ENCODE data around the gene EMILIN1. TPM values are rescaled to one million over a fixed set of nuclear protein-coding genes. Genes with fewer than 3 reads are reported as not detected.

Gene EMILIN1
- 17.4 TPM for total RNA-seq
- long read RNA-seq: 0 reads

DNA sequence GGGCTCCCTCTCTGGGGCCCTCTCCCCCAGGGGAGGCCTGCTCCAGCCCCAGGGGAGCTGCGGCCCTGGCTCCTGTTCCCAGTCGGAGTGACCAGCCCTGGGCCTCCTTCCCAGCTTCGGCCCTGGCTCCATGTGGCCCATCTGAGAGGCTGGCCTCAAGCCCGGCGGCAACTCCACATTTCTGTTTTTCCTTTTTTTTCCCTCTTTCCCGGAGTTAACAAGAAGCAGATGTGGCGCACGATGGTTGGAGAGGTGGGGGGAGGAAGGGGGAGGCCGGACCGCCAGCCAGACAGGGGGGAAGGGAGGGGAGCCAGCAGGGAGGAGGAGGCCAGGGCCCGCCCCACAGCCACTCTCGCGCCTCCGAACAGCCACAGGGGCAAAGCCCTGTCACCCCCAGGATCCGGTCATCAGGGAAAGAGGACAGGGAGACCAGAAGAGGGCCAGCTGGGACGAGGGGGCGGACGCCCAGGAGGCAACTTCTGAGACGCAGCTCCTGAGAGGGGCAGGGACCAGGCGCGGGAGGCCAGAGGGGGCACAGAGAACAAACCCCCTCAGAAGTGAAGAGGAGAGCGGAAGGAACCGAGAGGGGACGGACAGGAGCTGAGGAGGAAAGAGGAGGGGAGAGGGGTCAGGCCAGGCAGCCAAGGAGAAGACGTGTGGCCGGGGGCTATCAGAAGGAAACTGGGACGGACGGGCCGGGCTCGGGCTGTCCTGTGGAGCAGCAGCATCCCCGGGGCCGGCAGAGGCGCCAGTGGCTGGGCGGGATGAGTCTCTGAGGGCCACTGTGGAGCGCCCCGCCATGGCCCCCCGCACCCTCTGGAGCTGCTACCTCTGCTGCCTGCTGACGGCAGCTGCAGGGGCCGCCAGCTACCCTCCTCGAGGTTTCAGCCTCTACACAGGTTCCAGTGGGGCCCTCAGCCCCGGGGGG, at the start of gene EMILIN1:
Gene EMILIN1, plus strand, starts transcription at position 349 of the 928 bp plus-strand sequence. Its CDS starts 451 bp downstream, at position 800.
- intact Hi-C loops (cut with DNase I): no loop called here
- DNase-seq: peak; percentile 90

DNA sequence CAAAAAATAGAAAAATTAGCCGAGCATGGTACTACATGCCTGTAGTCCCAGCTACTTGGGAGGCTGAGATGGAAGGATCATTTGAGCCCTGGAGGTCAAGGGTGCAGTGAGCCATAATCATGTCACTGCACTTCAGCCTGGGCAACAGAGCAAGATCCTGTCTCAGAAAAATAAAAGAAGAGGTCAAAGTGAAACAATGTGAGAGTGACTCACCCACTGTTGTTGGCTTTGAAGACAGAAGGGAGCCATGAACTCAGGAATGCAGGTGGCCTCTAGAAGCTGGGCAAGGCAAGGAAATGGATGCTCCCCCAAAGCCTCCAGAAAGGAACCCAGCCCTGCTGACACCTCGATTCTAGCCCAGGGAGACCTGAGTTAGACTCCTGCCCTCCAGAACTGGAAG, 49.4 kb upstream of the EMILIN1 start:
- ATAC-seq (ENCODE audit: poor library complexity) (no peak), DNase-seq (no peak)
- intact Hi-C loops (cut with DNase I): no loop called here

More for the DNA sequence above, at the start of gene EMILIN1:
- ATAC-seq (ENCODE audit: poor library complexity): peak; percentile 74

DNA sequence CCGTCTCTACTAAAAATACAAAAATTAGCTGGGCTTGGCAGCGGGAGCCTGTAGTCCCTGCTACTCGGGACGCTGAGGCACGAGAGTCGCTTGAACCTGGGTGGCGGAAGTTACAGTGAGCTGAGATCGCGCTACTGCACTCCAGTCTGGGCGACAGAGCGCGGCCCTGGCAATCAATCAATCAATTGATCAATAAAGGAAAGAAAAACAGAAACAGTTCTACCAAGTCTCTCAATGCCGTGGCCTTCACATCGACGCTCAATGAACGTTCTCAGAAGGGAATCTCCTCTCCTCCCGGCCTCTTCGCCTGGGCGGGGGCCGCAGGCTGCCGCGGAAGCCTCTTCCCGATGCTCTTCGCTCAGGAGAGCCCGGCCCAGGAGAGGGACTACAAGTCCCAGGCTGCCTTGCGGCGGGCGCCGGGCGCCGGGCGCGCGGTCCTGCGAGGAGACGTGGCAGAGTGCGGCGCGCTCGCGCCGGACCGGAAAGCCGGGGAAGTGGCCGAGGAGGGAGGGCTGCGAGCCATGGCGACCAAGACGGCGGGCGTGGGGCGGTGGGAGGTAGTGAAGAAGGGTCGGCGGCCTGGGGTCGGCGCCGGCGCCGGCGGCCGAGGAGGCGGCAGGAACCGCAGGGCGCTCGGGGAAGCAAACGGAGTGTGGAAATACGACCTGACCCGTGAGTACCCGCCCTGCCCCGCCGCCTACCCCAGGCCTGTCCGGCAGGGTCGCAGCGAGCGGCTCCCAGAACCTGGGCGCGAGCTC, 45.7 kb upstream of the EMILIN1 start, which contains the start of gene TMEM214:
Gene TMEM214, plus strand, starts transcription at position 471 of the 758 bp plus-strand sequence. Its CDS starts 51 bp downstream, at position 522.
- DNase-seq: peak; percentile 95
- intact Hi-C loops (cut with DNase I): loop anchor here (10.0 kb wide), 1 partner anchor 52 kb away; the partner anchor contains the start of gene KHK
- peak; percentile 100 for ATAC-seq (ENCODE audit: poor library complexity)

DNA sequence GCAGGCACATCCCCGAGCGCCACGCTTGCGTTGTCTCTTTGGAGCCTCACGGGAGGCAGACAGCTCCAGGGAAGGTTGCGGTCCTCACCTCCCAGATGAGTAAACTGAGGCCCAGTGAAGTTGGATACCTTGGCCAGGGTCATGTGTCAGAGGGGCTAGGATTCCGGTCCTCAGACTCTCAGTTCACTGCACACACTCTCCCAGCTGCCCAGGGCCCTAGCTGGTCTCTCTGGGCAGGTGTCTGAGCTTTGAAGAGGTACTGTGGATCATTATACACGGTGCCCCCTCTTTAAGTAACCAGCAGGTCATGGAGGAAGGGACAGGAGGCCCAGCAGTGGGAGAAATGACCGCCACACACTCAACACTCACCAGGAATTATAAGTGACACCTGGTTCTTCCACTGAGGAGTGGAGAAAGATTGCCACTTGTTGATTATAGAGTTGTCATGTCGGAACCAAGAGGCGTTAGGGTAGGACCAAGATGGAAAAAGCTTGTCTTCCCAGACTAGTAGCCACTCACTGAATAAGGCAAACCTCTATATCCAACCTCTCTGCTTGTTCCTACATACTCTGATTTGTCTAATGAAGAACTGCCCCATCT, 45.1 kb upstream of the EMILIN1 start:
- intact Hi-C loops (cut with DNase I): loop anchor here (10.0 kb wide), 1 partner anchor 51 kb away; the partner anchor contains the start of gene KHK
- DNase-seq (no peak), ATAC-seq (ENCODE audit: poor library complexity) (no peak)

DNA sequence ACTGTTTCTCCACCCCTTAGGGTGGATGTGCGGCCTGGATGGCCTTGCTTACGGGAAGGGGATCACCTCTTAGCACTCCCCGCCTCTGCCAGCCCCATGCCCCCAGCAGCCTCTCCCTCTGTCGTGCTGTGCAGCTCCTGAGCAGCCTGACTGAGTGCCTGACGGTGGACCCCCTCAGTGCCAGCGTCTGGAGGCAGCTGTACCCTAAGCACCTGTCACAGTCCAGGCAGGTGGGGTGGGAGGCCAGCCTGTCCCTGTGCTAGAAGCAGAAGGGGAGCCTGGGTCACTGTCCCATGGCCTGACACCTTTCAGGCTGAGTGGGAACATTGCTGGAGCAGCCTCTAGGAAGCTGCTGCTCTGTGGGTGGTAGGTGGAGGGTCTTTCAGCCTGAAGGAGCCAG, 40.4 kb upstream of the EMILIN1 start:
- intact Hi-C loops (cut with DNase I): loop anchor here (10.0 kb wide), 1 partner anchor 47 kb away; the partner anchor contains the start of gene KHK
- ATAC-seq (ENCODE audit: poor library complexity): no peak
- DNase-seq: no peak

DNA sequence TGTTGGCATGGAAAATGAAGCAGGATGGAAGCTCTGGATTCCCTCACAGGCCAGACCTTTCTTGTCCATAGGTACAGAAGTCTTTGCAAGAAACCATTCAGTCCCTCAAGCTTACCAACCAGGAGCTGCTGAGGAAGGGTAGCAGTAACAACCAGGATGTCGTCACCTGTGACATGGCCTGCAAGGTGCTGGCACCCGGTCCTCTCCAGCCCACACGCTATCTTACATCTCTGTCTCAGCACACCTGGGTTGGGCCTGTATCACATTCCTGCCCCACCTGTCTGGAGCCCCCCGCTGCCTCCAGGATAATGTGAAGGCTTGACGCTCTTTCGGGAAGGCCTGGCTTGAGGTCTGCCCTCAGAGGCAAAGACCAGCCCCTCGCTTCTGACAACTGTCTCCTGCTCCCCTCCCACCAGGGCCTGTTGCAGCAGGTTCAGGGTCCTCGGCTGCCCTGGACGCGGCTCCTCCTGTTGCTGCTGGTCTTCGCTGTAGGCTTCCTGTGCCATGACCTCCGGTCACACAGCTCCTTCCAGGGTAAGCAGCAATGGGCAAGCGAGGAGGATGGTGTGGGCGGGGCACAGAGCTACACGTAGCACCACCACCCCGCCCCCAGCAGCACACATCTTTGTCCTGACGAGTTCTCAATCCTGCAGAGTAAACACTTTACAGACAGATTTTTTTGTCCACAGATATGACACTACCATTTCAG, 39.6 kb upstream of the EMILIN1 start:
- ATAC-seq (ENCODE audit: poor library complexity) (no peak), DNase-seq (no peak)
- intact Hi-C loops (cut with DNase I): loop anchor here (10.0 kb wide), 1 partner anchor 46 kb away; the partner anchor contains the start of gene KHK

DNA sequence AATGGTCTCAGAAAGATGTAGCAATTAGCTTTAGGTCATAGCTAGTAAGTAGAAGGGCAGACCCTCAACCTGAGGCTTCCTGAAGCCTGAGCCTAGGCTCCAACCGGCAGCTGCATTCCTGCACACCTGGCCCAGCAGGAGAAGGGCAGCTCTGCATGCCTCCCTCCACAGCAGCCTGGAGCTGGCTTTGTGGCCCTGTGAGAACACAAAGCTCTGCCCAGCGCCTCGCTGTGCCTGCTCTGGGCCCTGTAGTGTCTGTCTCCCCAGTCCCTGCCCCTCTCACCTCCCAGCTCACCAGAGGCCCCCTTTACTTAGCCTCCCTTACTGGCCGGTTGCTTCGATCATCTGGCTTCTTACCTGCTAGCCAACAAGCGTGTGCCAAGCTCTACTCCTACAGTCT, 39.0 kb upstream of the EMILIN1 start:
- DNase-seq (no peak), ATAC-seq (ENCODE audit: poor library complexity) (no peak)
- intact Hi-C loops (cut with DNase I): loop anchor here (10.0 kb wide), 1 partner anchor 45 kb away; the partner anchor contains the start of gene KHK

DNA sequence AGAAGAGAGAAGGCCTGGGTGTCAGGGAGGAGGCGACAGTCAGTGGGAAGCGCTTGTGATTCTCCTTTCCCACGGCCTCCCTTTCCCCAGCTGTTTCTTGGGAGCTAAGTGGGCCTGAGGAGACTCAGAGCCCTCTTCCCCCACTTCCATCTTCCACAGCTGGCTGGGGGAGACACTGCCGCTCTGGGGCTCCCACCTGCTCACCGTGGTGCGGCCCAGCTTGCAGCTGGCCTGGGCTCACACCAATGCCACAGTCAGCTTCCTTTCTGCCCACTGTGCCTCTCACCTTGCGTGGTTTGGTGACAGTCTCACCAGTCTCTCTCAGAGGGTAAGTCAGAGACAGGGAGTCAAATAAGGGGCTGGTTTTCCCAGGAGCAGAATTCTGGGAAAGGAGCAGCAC, 38.5 kb upstream of the EMILIN1 start:
- intact Hi-C loops (cut with DNase I): loop anchor here (10.0 kb wide), 1 partner anchor 45 kb away; the partner anchor contains the start of gene KHK
- DNase-seq (no peak), ATAC-seq (ENCODE audit: poor library complexity) (no peak)

DNA sequence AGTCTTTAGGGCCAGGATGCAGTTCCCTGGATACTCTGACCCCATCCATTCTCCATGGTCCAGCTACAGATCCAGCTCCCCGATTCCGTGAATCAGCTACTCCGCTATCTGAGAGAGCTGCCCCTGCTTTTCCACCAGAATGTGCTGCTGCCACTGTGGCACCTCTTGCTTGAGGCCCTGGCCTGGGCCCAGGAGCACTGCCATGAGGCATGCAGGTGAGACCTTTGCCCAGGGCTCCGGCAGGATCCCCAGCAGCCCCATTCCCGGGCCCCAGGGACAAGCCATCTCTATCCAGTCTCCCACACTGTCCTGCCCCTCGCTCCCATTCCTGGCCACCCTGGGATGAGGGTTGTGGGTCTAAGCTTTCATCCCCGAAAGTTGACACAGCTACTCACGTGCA, 38.1 kb upstream of the EMILIN1 start:
- intact Hi-C loops (cut with DNase I): no loop called here
- no peak for ATAC-seq (ENCODE audit: poor library complexity)
- no peak for DNase-seq

DNA sequence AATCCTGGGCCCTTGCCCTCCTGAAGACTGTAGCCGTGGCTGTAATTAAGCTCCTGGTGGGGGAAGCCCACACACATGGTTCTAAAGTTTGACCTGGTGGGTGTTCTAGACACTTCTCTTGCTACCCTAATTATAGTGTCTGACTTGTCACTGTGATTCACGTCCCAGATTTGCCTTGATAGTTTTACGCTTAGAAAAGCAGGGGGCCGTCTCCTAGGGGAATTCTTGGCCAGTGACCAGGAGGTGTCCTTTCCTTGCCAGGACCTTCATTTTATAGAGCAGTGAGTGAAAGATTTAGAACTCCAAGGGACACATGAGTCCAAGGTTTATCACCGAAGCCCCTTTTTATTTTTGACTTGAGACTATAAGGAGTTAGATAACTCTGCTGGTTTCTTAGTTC, 36.7 kb upstream of the EMILIN1 start:
- intact Hi-C loops (cut with DNase I): no loop called here
- ATAC-seq (ENCODE audit: poor library complexity) (no peak), DNase-seq (no peak)

DNA sequence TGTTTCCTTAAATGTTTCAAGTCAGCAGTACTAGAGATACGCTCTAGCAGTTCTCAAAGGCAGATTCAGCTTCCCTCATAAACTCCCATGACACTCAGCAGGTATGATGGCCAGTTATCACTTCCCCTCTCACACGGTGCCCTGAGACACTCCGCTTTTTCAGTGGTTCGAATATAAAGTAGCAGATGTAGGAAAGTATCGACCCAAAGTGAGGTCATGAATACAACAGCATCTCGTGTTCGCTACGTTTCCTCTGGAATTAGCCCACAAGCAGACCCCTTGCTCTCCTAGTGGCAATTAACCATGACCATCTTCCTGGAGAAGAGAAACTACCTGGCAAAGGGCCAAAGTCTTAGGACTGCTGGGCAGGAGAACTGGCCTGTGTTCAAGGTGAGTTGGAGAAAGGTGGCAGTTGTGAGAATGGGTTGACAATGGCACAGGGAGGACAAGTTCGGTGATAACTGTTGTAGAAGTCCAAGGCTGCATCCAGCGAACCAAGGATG, 36.2 kb upstream of the EMILIN1 start:
- intact Hi-C loops (cut with DNase I): no loop called here
- ATAC-seq (ENCODE audit: poor library complexity) (no peak), DNase-seq (no peak)

DNA sequence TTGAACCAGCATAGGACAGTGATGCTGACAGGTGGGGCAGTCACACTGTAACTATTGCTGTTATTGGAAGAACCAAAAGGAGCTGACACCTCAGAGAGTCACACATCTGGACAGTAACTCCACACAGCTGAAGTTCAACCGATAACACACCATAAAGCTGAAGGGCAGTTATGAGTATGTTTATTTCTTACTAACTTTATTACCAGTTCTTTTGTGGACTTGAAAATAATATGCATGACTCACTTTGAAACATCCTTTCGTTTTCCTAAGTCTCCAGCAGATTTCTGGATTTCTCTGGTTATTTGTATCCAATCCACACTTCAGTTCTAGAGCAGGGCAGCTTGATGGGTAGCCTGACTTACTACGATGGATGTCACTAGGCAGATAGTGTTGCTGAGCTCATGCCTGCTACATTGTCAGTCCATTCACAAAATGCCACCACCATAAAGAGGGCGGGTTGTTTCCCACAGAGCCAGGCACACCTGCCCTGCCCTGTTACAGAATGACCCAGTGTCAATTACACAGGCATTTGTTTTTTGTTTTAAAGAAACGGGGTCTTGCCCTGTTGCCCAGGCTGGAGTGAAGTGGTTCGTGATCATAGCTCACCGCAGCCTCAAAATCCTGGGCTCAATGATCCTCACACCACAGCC, 35.3 kb upstream of the EMILIN1 start:
- DNase-seq (no peak), ATAC-seq (ENCODE audit: poor library complexity) (no peak)
- intact Hi-C loops (cut with DNase I): no loop called here

DNA sequence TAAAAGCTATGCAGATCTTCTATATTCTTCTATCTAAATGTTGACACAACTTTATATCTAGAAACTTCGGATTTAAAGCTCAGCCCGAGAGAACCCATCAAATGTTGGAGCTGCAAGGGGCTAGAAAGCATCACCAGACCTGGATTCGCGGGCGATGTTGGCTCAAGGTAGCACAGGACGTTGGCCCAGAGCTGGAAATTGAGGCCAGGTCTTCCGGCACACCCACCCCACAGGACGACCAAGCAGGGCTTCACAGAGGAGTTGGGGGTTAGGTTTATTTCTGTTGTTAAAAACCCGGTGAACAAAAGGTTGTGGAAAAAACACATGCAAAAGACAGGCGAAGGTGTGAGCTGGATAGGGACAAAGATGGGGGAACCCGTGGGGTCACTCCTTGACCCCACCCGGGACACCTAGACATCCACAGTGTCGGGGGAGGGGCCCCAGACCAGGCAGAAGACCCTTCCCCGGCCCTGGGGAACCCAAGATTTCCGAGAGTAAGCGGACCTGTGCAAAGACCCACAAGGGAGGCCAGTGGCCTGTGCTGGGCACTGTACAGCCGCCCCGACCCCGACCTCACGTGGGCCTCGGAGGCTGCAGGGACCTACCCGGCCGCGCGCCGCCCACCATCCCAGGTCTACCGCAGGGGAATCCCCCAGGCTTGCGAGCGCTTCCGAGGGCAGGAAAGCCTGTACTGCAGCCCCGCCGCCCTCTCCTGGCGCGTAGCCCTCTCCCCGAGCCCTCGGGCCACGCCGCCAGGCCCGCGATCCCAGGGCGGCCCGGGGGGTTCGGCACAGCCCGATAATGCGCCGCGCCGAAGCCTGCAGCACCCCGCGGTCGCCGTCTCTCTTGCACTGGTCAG, 28.8 kb upstream of the EMILIN1 start:
- intact Hi-C loops (cut with DNase I): no loop called here

DNA sequence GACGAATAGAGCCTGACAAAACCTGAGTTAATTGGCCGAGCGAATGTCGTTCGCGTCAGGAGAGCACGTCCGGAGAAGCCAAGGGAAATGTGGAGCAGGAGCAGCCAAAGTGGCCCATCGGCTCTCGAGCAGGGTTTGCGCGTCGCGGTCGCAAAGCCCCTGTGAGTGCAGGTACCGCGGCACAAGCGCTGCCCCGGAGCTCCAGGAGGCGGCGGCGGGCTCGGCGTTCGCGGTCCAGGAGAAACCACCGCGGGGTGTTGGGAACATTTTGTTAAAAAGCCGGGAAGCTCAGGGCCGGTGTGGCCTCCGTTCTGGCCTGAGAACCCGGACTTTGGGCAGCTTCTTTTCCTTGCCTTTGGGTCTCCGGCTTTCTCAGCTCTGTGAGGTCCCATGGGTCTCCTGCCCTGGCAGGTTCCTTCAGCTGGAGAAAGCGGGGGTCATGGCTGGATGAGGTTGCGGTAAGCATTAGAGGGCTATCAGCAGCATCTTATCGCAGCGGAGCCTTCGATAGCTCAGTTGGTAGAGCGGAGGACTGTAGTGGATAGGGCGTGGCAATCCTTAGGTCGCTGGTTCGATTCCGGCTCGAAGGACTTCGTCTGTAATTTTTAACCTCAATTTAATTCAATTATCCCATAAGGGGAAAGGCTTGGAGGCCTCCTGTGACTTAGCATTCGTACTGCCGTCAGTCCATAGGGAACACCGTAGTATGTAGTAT, 28.0 kb upstream of the EMILIN1 start:
- intact Hi-C loops (cut with DNase I): no loop called here
- ATAC-seq (ENCODE audit: poor library complexity) (peak; percentile 85), DNase-seq (peak; percentile 88)

More for the DNA sequence above, 28.8 kb upstream of the EMILIN1 start:
- ATAC-seq (ENCODE audit: poor library complexity) (peak; percentile 31), DNase-seq (peak; percentile 68)

DNA sequence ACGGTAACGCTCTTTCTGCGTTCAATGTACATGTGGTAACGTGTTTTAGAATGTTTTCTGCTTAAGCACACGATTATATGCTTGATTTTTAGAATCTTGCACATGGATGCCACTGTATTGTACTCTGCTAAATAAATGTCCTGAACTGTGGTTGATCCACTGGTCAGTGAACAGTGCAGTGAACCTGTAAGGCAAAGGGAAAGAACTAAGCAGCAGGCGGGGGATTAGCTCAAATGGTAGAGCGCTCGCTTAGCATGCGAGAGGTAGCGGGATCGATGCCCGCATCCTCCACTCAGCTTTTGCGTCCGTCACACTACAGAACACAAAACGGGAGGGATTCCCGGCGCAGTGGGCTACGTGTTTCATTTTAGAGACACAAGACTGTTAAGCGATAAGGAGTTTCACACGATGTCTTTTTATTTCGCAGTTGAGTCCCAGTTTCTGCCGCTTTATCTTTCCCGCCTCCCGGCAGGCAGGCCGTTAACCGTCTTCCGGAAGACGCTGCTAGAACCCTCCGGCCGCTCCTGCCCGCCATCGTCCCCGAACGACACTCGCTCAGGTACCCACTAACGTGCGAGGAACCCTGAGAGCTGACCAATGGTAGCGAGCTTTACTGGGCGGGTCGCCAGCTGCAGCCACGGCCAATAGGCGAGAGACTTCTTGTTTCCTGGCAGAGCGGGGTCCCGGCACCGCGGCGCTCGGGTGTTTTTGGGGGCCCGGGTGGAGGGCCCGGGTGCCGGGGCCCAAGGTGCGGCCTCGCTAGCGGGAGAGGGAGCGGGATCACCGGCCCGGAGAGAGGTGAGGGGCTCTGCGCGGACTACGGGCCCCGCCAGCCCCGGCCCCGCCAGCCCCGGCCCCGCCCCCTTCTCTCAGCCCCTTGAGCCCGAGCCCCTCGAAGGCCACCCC, 27.2 kb upstream of the EMILIN1 start, which contains the start of gene AGBL5:
Gene AGBL5, plus strand, starts transcription at position 673 of the 906 bp plus-strand sequence. CDS start 1,291 bp downstream, outside the sequence.
- ATAC-seq (ENCODE audit: poor library complexity): peak; percentile 86
- DNase-seq: peak; percentile 97
- intact Hi-C loops (cut with DNase I): no loop called here

All from Right ventricle myocardium superior (tissue), 1 donor.